ENCODE measurements around the gene ROBO1.

The ROBO1 gene

DNA sequence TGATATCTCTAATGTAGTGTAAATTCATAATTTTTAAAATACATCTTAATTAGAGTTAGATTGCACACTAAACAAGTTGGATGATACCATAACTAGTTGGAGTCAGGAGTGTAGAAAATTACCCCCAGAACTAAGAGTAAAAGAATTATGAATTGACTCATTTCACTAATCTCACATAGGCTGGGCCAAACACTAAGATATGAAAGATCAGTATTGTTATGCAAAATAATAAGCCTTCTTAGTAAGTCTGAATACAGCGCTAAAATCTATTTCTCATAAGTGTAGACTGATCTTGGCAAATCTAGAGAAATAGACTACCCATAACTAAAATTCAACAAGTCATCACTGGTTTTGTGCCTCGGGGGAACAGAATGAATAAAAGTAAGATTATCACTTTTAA lies 979.0 kb downstream of the ROBO1 start:
- H3K79me2 ChIP-seq (ENCODE audit: low read length) = no peaks in the 10 kb centered on the region
- no peak for DNase-seq
- H3K4me3 ChIP-seq (ENCODE audit: low read length) = no peak overlapping the region
- no peak overlapping the region for H3K4me2 ChIP-seq (ENCODE audit: low read depth, low read length)
- H3K9ac ChIP-seq (ENCODE audit: low read length) = no peak overlapping the region
- no peak for TF ChIP-seq EZH2 (optimal IDR thresholded peaks at IDR 0.05; ENCODE audit: low read depth, low read length)
- no peak for TF ChIP-seq EZH2phosphoT487 (IDR thresholded peaks at IDR 0.05; ENCODE audit: low read length)
- TF ChIP-seq, protein P1, sequence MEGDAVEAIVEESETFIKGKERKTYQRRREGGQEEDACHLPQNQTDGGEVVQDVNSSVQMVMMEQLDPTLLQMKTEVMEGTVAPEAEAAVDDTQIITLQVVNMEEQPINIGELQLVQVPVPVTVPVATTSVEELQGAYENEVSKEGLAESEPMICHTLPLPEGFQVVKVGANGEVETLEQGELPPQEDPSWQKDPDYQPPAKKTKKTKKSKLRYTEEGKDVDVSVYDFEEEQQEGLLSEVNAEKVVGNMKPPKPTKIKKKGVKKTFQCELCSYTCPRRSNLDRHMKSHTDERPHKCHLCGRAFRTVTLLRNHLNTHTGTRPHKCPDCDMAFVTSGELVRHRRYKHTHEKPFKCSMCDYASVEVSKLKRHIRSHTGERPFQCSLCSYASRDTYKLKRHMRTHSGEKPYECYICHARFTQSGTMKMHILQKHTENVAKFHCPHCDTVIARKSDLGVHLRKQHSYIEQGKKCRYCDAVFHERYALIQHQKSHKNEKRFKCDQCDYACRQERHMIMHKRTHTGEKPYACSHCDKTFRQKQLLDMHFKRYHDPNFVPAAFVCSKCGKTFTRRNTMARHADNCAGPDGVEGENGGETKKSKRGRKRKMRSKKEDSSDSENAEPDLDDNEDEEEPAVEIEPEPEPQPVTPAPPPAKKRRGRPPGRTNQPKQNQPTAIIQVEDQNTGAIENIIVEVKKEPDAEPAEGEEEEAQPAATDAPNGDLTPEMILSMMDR (IDR thresholded peaks at IDR 0.05; ENCODE audit: low read length) = no peak
- H3F3A ChIP-seq (ENCODE audit: insufficient read depth, low read length) = no peaks in the 10 kb centered on the region
- H3K36me3 ChIP-seq (replicated peaks; ENCODE audit: insufficient read depth, low read length) = no peaks in the 10 kb centered on the region
- no peaks in the 10 kb centered on the region for H3K4me1 ChIP-seq (ENCODE audit: low read length)
- no peaks in the 10 kb centered on the region for H3K9me3 ChIP-seq (replicated peaks; ENCODE audit: insufficient read depth, low read length)
- no peak overlapping the region for H3K27ac ChIP-seq (ENCODE audit: low read length)
- H3K27me3 ChIP-seq (replicated peaks; ENCODE audit: insufficient read depth, low read length) = no peaks in the 10 kb centered on the region
- H4K20me1 ChIP-seq (ENCODE audit: insufficient read depth, low read length) = no peaks in the 10 kb centered on the region
- no peak overlapping the region for H2AFZ ChIP-seq (ENCODE audit: low read length)
- no peaks in the 10 kb centered on the region for H3K9me2 ChIP-seq (replicated peaks; ENCODE audit: insufficient read depth, low read length)

DNA sequence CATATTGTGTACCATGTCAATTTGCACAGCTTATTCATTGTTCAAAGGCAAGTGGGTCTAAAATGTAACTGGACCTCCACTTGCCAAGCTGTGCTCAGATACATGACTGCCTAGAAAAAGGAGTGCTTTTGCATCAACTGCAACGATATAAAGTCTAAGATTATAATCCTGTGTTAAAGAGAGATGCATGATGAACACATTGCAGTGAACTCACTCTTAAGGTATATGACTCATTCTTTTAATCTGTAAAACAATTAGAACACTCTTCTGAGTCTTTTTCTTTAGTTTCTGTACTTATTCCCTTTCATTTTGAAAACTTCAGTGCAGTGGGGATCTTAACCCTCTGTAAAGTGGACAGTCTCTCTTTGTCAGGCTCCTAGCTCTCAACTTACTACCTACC lies 982.8 kb downstream of the ROBO1 start:
- no peak overlapping the region for H3K27ac ChIP-seq (ENCODE audit: low read length)
- no peak overlapping the region for H3K4me3 ChIP-seq (ENCODE audit: low read length)
- H3K27me3 ChIP-seq (replicated peaks; ENCODE audit: insufficient read depth, low read length) = no peaks in the 10 kb centered on the region
- no peak overlapping the region for H3K9ac ChIP-seq (ENCODE audit: low read length)
- DNase-seq = no peak
- no peaks in the 10 kb centered on the region for H3K9me3 ChIP-seq (replicated peaks; ENCODE audit: insufficient read depth, low read length)
- no peak overlapping the region for H3K4me2 ChIP-seq (ENCODE audit: low read depth, low read length)
- no peaks in the 10 kb centered on the region for H3K79me2 ChIP-seq (ENCODE audit: low read length)
- H2AFZ ChIP-seq (ENCODE audit: low read length) = no peak overlapping the region
- H3K9me2 ChIP-seq (replicated peaks; ENCODE audit: insufficient read depth, low read length) = no peaks in the 10 kb centered on the region
- no peaks in the 10 kb centered on the region for H4K20me1 ChIP-seq (ENCODE audit: insufficient read depth, low read length)
- no peaks in the 10 kb centered on the region for H3K36me3 ChIP-seq (replicated peaks; ENCODE audit: insufficient read depth, low read length)
- TF ChIP-seq EZH2phosphoT487 (IDR thresholded peaks at IDR 0.05; ENCODE audit: low read length) = no peak
- H3F3A ChIP-seq (ENCODE audit: insufficient read depth, low read length) = no peaks in the 10 kb centered on the region
- H3K4me1 ChIP-seq (ENCODE audit: low read length) = no peaks in the 10 kb centered on the region

DNA sequence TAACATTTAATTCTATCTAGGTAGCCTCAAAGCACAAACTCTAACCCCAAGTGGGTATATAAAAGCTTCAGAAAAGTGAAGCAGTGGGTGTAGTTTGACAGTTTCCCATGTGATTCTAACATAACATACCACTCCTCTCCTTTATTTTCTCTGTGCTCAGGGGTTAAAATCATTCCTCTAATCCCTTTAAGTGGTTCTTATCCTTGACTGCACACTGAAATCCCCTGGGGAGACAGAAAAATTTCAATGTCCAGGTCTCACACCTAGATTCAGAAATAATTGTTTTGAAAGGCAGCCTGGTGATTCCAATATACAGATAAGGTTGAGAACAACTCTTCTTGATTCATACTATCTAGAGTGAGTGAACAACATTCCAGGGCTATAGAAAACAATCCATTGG lies 986.4 kb downstream of the ROBO1 start:
- Histone ChIP-seq H4K20me1 (ENCODE audit: insufficient read depth, low read length) (no peaks in the 10 kb centered on the region), H2AFZ (ENCODE audit: low read length) (no peak overlapping the region), H3K9me3 (replicated peaks; ENCODE audit: insufficient read depth, low read length) (no peaks in the 10 kb centered on the region), H3K79me2 (ENCODE audit: low read length) (no peaks in the 10 kb centered on the region), H3K4me3 (ENCODE audit: low read length) (no peak overlapping the region), H3K27me3 (replicated peaks; ENCODE audit: insufficient read depth, low read length) (no peaks in the 10 kb centered on the region), H3F3A (ENCODE audit: insufficient read depth, low read length) (no peaks in the 10 kb centered on the region), H3K36me3 (replicated peaks; ENCODE audit: insufficient read depth, low read length) (no peaks in the 10 kb centered on the region), H3K27ac (ENCODE audit: low read length) (no peak overlapping the region), H3K4me2 (ENCODE audit: low read depth, low read length) (no peak overlapping the region), H3K9ac (ENCODE audit: low read length) (no peak overlapping the region), H3K4me1 (ENCODE audit: low read length) (no peaks in the 10 kb centered on the region), H3K9me2 (replicated peaks; ENCODE audit: insufficient read depth, low read length) (no peaks in the 10 kb centered on the region)
- DNase-seq = no peak
- TF ChIP-seq, protein P1 (IDR thresholded peaks at IDR 0.05; ENCODE audit: low read length) = no peak
- TF ChIP-seq EZH2 (optimal IDR thresholded peaks at IDR 0.05; ENCODE audit: low read depth, low read length) (no peak), EZH2phosphoT487 (IDR thresholded peaks at IDR 0.05; ENCODE audit: low read length) (no peak)

DNA sequence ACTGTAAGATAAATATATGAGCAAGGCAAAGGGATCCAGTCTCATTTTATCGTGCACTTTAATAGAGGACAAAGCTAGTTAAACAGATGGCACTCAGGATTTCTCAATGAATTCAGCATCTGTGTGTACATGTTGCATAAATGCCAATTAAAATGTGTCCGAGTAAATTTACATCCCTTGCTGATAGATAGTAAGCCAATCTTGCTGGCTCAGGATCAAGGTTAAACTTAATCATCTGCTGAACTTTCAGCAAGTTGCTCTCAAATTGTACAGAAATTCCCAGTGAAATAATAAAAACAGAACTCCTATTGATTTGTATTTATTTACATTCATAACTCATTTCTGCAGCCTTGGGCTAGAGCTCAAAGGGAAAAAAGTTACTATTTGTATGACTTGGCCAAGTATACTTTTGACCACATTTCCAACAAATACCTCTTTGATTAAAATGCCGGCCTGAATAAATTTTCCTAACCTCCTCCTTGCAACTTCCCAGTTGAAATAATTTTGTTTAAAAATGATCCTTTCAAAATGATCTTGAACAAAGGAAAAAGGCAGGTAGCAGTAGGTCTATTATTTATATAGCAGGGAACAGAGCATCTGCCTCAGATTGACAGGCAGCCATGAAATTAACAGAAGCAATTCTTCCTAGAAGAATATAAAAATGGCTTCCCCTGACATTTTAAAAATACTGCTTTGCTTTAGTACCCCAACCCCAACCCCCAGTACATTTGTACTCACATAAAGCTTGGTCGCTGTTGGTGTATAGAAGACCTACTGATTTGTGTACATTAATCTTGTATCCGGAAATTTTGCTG lies 1001.9 kb downstream of the ROBO1 start:
- Histone ChIP-seq H3K79me2 (ENCODE audit: low read length) (no peaks in the 10 kb centered on the region), H3K27me3 (replicated peaks; ENCODE audit: insufficient read depth, low read length) (no peaks in the 10 kb centered on the region), H3K9ac (ENCODE audit: low read length) (no peak overlapping the region), H3K4me2 (ENCODE audit: low read depth, low read length) (no peak overlapping the region), H3K27ac (ENCODE audit: low read length) (no peak overlapping the region), H3K4me1 (ENCODE audit: low read length) (no peaks in the 10 kb centered on the region), H2AFZ (ENCODE audit: low read length) (no peak overlapping the region), H4K20me1 (ENCODE audit: insufficient read depth, low read length) (no peaks in the 10 kb centered on the region), H3K9me3 (replicated peaks; ENCODE audit: insufficient read depth, low read length) (no peaks in the 10 kb centered on the region), H3K4me3 (ENCODE audit: low read length) (no peak overlapping the region), H3K9me2 (replicated peaks; ENCODE audit: insufficient read depth, low read length) (no peaks in the 10 kb centered on the region), H3F3A (ENCODE audit: insufficient read depth, low read length) (no peaks in the 10 kb centered on the region), H3K36me3 (replicated peaks; ENCODE audit: insufficient read depth, low read length) (no peaks in the 10 kb centered on the region)
- no peak for DNase-seq
- TF ChIP-seq EZH2phosphoT487 (IDR thresholded peaks at IDR 0.05; ENCODE audit: low read length) = no peak
- no peak for TF ChIP-seq EZH2 (optimal IDR thresholded peaks at IDR 0.05; ENCODE audit: low read depth, low read length)
- TF ChIP-seq, protein P1 (IDR thresholded peaks at IDR 0.05; ENCODE audit: low read length) = no peak

Measured in MM.1S (cell line).